Measurements from ENCODE around the gene TUFM. TPM values are rescaled to one million over a fixed set of nuclear protein-coding genes. Genes with fewer than 3 reads are reported as not detected.

The TUFM gene
- total and polyA plus RNA-seq, 2 experiments from 2014 or later = 192 to 248 TPM

GRCh38 chr16:28874406-28874805 lies 28.3 kb upstream of the TUFM start:
- Histone ChIP-seq H3K27me3 (ENCODE audit: insufficient read depth) (peaks cover 8% of the 10 kb centered on the region; the same call in 1 of the 2 replicates), H3K36me3 (ENCODE audit: insufficient read depth) (peaks cover 4% of the 10 kb centered on the region; the same call in 1 of the 2 replicates), H3K4me3 (no peak overlapping the region), H3K79me2 (replicated peaks; ENCODE audit: insufficient read depth) (no peaks in the 10 kb centered on the region), H3K27ac (ENCODE audit: low read depth) (no peak overlapping the region), H4K20me1 (replicated peaks; ENCODE audit: insufficient read depth) (no peaks in the 10 kb centered on the region; the same call in 1 of the 2 replicates), H3K4me2 (no peak overlapping the region), H3K9me2 (ENCODE audit: insufficient read depth) (no peaks in the 10 kb centered on the region), H3F3A (replicated peaks; ENCODE audit: low read depth) (0 out of 2 replicates have a peak, but pooled peaks cover 2% of the 10 kb centered on the region), H2AFZ (no peak overlapping the region), H3K4me1 (ENCODE audit: insufficient read depth) (peaks cover 22% of the 10 kb centered on the region; the same call in 1 of the 2 replicates)
- ATAC-seq = no peak
- TF ChIP-seq, protein P1, sequence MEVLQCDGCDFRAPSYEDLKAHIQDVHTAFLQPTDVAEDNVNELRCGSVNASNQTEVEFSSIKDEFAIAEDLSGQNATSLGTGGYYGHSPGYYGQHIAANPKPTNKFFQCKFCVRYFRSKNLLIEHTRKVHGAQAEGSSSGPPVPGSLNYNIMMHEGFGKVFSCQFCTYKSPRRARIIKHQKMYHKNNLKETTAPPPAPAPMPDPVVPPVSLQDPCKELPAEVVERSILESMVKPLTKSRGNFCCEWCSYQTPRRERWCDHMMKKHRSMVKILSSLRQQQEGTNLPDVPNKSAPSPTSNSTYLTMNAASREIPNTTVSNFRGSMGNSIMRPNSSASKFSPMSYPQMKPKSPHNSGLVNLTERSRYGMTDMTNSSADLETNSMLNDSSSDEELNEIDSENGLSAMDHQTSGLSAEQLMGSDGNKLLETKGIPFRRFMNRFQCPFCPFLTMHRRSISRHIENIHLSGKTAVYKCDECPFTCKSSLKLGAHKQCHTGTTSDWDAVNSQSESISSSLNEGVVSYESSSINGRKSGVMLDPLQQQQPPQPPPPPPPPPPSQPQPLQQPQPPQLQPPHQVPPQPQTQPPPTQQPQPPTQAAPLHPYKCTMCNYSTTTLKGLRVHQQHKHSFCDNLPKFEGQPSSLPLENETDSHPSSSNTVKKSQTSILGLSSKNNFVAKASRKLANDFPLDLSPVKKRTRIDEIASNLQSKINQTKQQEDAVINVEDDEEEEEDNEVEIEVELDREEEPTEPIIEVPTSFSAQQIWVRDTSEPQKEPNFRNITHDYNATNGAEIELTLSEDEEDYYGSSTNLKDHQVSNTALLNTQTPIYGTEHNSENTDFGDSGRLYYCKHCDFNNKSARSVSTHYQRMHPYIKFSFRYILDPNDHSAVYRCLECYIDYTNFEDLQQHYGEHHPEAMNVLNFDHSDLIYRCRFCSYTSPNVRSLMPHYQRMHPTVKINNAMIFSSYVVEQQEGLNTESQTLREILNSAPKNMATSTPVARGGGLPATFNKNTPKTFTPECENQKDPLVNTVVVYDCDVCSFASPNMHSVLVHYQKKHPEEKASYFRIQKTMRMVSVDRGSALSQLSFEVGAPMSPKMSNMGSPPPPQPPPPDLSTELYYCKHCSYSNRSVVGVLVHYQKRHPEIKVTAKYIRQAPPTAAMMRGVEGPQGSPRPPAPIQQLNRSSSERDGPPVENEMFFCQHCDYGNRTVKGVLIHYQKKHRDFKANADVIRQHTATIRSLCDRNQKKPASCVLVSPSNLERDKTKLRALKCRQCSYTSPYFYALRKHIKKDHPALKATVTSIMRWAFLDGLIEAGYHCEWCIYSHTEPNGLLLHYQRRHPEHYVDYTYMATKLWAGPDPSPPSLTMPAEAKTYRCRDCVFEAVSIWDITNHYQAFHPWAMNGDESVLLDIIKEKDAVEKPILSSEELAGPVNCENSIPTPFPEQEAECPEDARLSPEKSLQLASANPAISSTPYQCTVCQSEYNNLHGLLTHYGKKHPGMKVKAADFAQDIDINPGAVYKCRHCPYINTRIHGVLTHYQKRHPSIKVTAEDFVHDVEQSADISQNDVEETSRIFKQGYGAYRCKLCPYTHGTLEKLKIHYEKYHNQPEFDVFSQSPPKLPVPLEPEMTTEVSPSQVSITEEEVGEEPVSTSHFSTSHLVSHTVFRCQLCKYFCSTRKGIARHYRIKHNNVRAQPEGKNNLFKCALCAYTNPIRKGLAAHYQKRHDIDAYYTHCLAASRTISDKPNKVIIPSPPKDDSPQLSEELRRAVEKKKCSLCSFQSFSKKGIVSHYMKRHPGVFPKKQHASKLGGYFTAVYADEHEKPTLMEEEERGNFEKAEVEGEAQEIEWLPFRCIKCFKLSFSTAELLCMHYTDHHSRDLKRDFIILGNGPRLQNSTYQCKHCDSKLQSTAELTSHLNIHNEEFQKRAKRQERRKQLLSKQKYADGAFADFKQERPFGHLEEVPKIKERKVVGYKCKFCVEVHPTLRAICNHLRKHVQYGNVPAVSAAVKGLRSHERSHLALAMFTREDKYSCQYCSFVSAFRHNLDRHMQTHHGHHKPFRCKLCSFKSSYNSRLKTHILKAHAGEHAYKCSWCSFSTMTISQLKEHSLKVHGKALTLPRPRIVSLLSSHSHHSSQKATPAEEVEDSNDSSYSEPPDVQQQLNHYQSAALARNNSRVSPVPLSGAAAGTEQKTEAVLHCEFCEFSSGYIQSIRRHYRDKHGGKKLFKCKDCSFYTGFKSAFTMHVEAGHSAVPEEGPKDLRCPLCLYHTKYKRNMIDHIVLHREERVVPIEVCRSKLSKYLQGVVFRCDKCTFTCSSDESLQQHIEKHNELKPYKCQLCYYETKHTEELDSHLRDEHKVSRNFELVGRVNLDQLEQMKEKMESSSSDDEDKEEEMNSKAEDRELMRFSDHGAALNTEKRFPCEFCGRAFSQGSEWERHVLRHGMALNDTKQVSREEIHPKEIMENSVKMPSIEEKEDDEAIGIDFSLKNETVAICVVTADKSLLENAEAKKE (CRISPR knock-in tag; IDR thresholded peaks at IDR 0.05) = no peak
- TF ChIP-seq STAT1 (IDR thresholded peaks at IDR 0.05; ENCODE audit: unreplicated experiment) (no peak), EZH2 (IDR thresholded peaks at IDR 0.05; ENCODE audit: low read depth, unreplicated experiment) (no peak), CREB1 (CRISPR knock-in tag; IDR thresholded peaks at IDR 0.05; ENCODE audit: low read depth) (no peak), JUNB (IDR thresholded peaks at IDR 0.05; ENCODE audit: unreplicated experiment) (no peak), REST (IDR thresholded peaks at IDR 0.05; ENCODE audit: unreplicated experiment) (no peak), ZNF114 (CRISPR knock-in tag; IDR thresholded peaks at IDR 0.05) (no peak), EZH2phosphoT487 (IDR thresholded peaks at IDR 0.05; ENCODE audit: unreplicated experiment) (no peak), POLR2AphosphoS5 (IDR thresholded peaks at IDR 0.05; ENCODE audit: low read depth) (no peak), ZNF331 (CRISPR knock-in tag; IDR thresholded peaks at IDR 0.05; ENCODE audit: low read depth) (no peak), NANOG (IDR thresholded peaks at IDR 0.05; ENCODE audit: borderline replicate concordance) (no peak)
- TF ChIP-seq, protein P2, sequence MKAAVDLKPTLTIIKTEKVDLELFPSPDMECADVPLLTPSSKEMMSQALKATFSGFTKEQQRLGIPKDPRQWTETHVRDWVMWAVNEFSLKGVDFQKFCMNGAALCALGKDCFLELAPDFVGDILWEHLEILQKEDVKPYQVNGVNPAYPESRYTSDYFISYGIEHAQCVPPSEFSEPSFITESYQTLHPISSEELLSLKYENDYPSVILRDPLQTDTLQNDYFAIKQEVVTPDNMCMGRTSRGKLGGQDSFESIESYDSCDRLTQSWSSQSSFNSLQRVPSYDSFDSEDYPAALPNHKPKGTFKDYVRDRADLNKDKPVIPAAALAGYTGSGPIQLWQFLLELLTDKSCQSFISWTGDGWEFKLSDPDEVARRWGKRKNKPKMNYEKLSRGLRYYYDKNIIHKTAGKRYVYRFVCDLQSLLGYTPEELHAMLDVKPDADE (IDR thresholded peaks at IDR 0.05) = no peak
- TF ChIP-seq, protein P3, sequence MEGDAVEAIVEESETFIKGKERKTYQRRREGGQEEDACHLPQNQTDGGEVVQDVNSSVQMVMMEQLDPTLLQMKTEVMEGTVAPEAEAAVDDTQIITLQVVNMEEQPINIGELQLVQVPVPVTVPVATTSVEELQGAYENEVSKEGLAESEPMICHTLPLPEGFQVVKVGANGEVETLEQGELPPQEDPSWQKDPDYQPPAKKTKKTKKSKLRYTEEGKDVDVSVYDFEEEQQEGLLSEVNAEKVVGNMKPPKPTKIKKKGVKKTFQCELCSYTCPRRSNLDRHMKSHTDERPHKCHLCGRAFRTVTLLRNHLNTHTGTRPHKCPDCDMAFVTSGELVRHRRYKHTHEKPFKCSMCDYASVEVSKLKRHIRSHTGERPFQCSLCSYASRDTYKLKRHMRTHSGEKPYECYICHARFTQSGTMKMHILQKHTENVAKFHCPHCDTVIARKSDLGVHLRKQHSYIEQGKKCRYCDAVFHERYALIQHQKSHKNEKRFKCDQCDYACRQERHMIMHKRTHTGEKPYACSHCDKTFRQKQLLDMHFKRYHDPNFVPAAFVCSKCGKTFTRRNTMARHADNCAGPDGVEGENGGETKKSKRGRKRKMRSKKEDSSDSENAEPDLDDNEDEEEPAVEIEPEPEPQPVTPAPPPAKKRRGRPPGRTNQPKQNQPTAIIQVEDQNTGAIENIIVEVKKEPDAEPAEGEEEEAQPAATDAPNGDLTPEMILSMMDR (conservative IDR thresholded peaks at IDR 0.05; ENCODE audit: low read depth in 2 of 2) = no peak
- no peak for DNase-seq (ENCODE audit: low spot score)
- peaks cover 30% of the 10 kb centered on the region for H3K4me1 Mint-ChIP-seq
- H3K27me3 Mint-ChIP-seq (ENCODE audit: insufficient read depth, low read depth, poor library complexity) = peaks cover 12% of the 10 kb centered on the region
- no peak overlapping the region for H3K4me3 Mint-ChIP-seq
- peaks cover 27% of the 10 kb centered on the region; the same call in 2 of the 3 replicates for H3K36me3 Mint-ChIP-seq (ENCODE audit: low read depth)
- H3K27ac Mint-ChIP-seq = no peak overlapping the region
- no peaks in the 10 kb centered on the region for H3K9me3 Mint-ChIP-seq
